Measurements from ENCODE around the gene FOXA2.
"Not testable (repeated sequence)": the region's sequence is repeated elsewhere in the genome, so short reads cannot be mapped to it uniquely, and the experiment has no call there.

FOXA2 gene

GRCh38 chr20:22567944-22568871 is 16.2 kb downstream of the FOXA2 start:
- DNase-seq (ENCODE audit: low read depth in 2 of 2): no peak

GRCh38 chr20:22566876-22567658 is 17.3 kb downstream of the FOXA2 start:
- no peak for DNase-seq (ENCODE audit: low read depth in 2 of 2)

- no peak for DNase-seq (ENCODE audit: low read depth in 2 of 2)
These were observed 21.1 kb downstream of the FOXA2 start for GRCh38 chr20:22563062-22563965.

- DNase-seq (ENCODE audit: low read depth in 2 of 2): no peak
These were observed 21.8 kb downstream of the FOXA2 start for GRCh38 chr20:22562620-22563019.

GRCh38 chr20:22561965-22562577 is 22.3 kb downstream of the FOXA2 start:
- no peak for DNase-seq (ENCODE audit: low read depth in 2 of 2)

- DNase-seq (ENCODE audit: low read depth in 2 of 2): no peak
These were observed 23.6 kb downstream of the FOXA2 start for GRCh38 chr20:22560817-22561216.

- DNase-seq (ENCODE audit: low read depth in 2 of 2): no peak
These were observed 24.6 kb downstream of the FOXA2 start for GRCh38 chr20:22559711-22560318.

GRCh38 chr20:22557403-22558276 is 26.7 kb downstream of the FOXA2 start:
- DNase-seq (ENCODE audit: low read depth in 2 of 2): no peak

GRCh38 chr20:22556565-22557056 is 27.8 kb downstream of the FOXA2 start:
- no peak for DNase-seq (ENCODE audit: low read depth in 2 of 2)

GRCh38 chr20:22555791-22556564 is 28.4 kb downstream of the FOXA2 start:
- no peak for DNase-seq (ENCODE audit: low read depth in 2 of 2)

GRCh38 chr20:22554391-22554790 is 30.0 kb downstream of the FOXA2 start:
- DNase-seq (ENCODE audit: low read depth in 2 of 2): no peak

- not testable (repeated sequence) for DNase-seq (ENCODE audit: low read depth in 2 of 2)
These were observed 33.9 kb downstream of the FOXA2 start for GRCh38 chr20:22550514-22550913.

- DNase-seq (ENCODE audit: low read depth in 2 of 2): no peak
These were observed 36.3 kb downstream of the FOXA2 start for GRCh38 chr20:22548040-22548439.

GRCh38 chr20:22546344-22546743 is 38.0 kb downstream of the FOXA2 start:
- DNase-seq (ENCODE audit: low read depth in 2 of 2): no peak

- DNase-seq (ENCODE audit: low read depth in 2 of 2): no peak
These were observed 39.3 kb downstream of the FOXA2 start for GRCh38 chr20:22545045-22545444.

GRCh38 chr20:22544462-22544861 is 39.9 kb downstream of the FOXA2 start:
- no peak for DNase-seq (ENCODE audit: low read depth in 2 of 2)

GRCh38 chr20:22542427-22542826 is 41.9 kb downstream of the FOXA2 start:
- DNase-seq (ENCODE audit: low read depth in 2 of 2): no peak

GRCh38 chr20:22540832-22541231 is 43.5 kb downstream of the FOXA2 start:
- no peak for DNase-seq (ENCODE audit: low read depth in 2 of 2)
